Esophagus muscularis mucosa (tissue), 4 donors: ENCODE data around the gene SLC39A6. TPM values are rescaled to one million over a fixed set of nuclear protein-coding genes. Genes with fewer than 3 reads are reported as not detected.
"Not testable (repeated sequence)": the region's sequence is repeated elsewhere in the genome, so short reads cannot be mapped to it uniquely, and the experiment has no call there.

Source experiments
- DNase-seq: peaks from one replicate; pipeline ENCODE4 v3.0.0-alpha.2; 2017; ENCODE audit errors: extremely low spot score
- H3K27ac ChIP-seq, 4 donors: fragments of 200-600 bp; sonication (generic); replicated peaks in 1 of 4; 1 replicate in 3 of 4; 2 replicates in 1 of 4; pipeline ENCODE4 v1.5.1; 2016 to 2019; ENCODE audit warnings: mild to moderate bottlenecking in 1 of 4
- H3K27me3 ChIP-seq, 4 donors: fragments of 200-600 bp; sonication (generic); one replicate each; pipeline versions ENCODE4 v1.5.1 to v1.6.0; 2016 to 2019
- H3K36me3 ChIP-seq, 4 donors: fragments of 200-600 bp; sonication (generic); one replicate each; pipeline ENCODE4 v1.5.1; 2016 to 2019
- H3K4me1 ChIP-seq, 4 donors: fragments of 200-600 bp; sonication (generic); one replicate each; pipeline ENCODE4 v1.5.1; 2016 to 2019
- H3K4me3 ChIP-seq, 4 donors: fragments of 200-600 bp; sonication (generic); 1 replicate in 2 of 4; 2 replicates in 2 of 4; pipeline ENCODE4 v1.5.1; 2016 to 2019; ENCODE audit warnings: mild to moderate bottlenecking in 4 of 4, moderate library complexity in 1 of 4
- H3K9me3 ChIP-seq, 4 donors: fragments of 200-600 bp; sonication (generic); 1 replicate in 3 of 4; 2 replicates in 1 of 4; pipeline ENCODE4 v1.5.1; 2016 to 2019
- EP300 ChIP-seq: sonication (generic); formaldehyde crosslinking; IDR thresholded peaks from one replicate; pipeline ENCODE4 v1.6.1; 2017; ENCODE audit warnings: antibody characterized with exemption
- POLR2A ChIP-seq: fragments of 450-650 bp; IDR thresholded peaks from one replicate; pipeline ENCODE4 v1.6.1; 2017; ENCODE audit warnings: antibody characterized with exemption, moderate library complexity, mild to moderate bottlenecking, low read depth
- POLR2AphosphoS5 ChIP-seq, 2 donors: sonication (generic); formaldehyde crosslinking; IDR thresholded peaks; one replicate each; pipeline ENCODE4 v1.6.1; 2017; ENCODE audit warnings: antibody characterized with exemption in 2 of 2
- WGBS: methylation state at CpG from one replicate; pipeline ENCODE4 v1.1.5; 2018; 5-methylcytosine and 5-hydroxymethylcytosine counted together
- intact Hi-C: fragments of 100-400 bp; cut with DNase I; formaldehyde crosslinking; loops from one replicate; pipeline ENCODE4 v1.15.1; 2023
- total RNA-seq, 4 donors: library from RNA; depleted of rRNA; stranded (reverse); fragments of >200 nt; gene quantifications; one replicate each; pipeline versions ENCODE4 v1.1.0 to v1.2.1, GENCODE V29; 2016
- TF ChIP-seq, protein P1 (sequence below), 3 experiments: fragments of 200-600 bp in 2 of 3; fragments of 450-650 bp in 1 of 3; sonication (generic) in 2 of 3; IDR thresholded peaks; one replicate each; pipeline ENCODE4 v1.5.1; 2017 to 2019; ENCODE audit warnings: antibody characterized with exemption in 3 of 3, mild to moderate bottlenecking in 2 of 3, moderate library complexity in 1 of 3

Gene SLC39A6
- total RNA-seq, 4 donors from 2014 or later: 26.6 to 39.1 (median 33.5) TPM

DNA sequence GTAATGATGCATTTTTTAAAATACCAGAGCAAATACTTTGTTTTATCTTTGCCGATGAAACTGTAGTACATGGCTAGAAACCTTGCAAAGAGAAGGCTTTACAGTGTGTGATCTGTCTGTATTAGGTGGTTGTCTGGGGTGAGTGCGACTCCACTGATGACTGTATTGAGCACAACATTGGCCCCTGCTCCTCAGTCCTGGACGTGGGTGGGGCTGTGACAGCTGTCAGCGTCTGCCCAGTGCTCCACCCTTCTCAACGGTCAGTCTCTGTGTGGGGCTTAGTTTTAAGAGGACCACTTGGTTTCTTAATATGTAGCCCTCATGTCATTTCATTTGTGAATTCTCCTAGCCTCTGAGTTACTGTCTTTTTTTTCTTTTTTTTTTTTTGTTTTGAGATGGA, 40.8 kb upstream of the SLC39A6 start:
- intact Hi-C loops: no loop called here
- H3K36me3 ChIP-seq: peaks cover 45 to 96% (median 87%) of the 10 kb centered on the region in 4 donors

DNA sequence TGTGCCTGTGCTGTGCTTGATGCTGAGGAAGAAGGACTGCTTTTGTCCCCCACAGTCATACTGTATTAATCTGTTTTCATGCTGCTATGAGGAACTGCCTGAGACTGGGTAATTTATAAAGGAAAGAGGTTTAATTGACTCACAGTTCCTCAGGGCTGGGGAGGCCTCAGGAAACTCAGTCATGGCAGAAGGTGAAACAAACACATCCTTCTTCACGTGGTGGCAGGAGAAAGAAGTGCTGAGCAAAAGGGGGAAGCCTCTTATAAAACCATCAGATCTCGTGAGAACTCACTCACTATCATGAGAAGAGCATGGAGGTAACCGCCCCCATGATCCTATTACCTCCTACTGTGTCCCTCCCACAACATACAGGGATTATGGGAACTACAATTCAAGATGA, 39.2 kb upstream of the SLC39A6 start:
- DNase-seq, H3K27me3 ChIP-seq, H3K4me1 ChIP-seq, H3K9me3 ChIP-seq, H3K27ac ChIP-seq, intact Hi-C loops, H3K4me3 ChIP-seq: not testable (repeated sequence)
- 87% methylated on average over 3 of the region's 3 CpGs for WGBS
- peaks cover 33 to 98% (median 83%) of the 10 kb centered on the region in 4 donors for H3K36me3 ChIP-seq

More for the DNA sequence above, 40.8 kb upstream of the SLC39A6 start:
- Histone ChIP-seq H3K27ac (no peak overlapping the region), H3K4me1 (no peaks in the 10 kb centered on the region), H3K4me3 (no peak overlapping the region), H3K27me3 (no peaks in the 10 kb centered on the region), H3K9me3 (no peaks in the 10 kb centered on the region)
- no peak for TF ChIP-seq POLR2A
- TF ChIP-seq, protein P1, sequence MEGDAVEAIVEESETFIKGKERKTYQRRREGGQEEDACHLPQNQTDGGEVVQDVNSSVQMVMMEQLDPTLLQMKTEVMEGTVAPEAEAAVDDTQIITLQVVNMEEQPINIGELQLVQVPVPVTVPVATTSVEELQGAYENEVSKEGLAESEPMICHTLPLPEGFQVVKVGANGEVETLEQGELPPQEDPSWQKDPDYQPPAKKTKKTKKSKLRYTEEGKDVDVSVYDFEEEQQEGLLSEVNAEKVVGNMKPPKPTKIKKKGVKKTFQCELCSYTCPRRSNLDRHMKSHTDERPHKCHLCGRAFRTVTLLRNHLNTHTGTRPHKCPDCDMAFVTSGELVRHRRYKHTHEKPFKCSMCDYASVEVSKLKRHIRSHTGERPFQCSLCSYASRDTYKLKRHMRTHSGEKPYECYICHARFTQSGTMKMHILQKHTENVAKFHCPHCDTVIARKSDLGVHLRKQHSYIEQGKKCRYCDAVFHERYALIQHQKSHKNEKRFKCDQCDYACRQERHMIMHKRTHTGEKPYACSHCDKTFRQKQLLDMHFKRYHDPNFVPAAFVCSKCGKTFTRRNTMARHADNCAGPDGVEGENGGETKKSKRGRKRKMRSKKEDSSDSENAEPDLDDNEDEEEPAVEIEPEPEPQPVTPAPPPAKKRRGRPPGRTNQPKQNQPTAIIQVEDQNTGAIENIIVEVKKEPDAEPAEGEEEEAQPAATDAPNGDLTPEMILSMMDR (IDR thresholded peaks at IDR 0.05): no peak
- no peak for TF ChIP-seq EP300
- no peak for TF ChIP-seq POLR2AphosphoS5 (IDR thresholded peaks at IDR 0.05)
- DNase-seq: no peak
- 76% methylated on average over 5 of the region's 5 CpGs for WGBS

DNA sequence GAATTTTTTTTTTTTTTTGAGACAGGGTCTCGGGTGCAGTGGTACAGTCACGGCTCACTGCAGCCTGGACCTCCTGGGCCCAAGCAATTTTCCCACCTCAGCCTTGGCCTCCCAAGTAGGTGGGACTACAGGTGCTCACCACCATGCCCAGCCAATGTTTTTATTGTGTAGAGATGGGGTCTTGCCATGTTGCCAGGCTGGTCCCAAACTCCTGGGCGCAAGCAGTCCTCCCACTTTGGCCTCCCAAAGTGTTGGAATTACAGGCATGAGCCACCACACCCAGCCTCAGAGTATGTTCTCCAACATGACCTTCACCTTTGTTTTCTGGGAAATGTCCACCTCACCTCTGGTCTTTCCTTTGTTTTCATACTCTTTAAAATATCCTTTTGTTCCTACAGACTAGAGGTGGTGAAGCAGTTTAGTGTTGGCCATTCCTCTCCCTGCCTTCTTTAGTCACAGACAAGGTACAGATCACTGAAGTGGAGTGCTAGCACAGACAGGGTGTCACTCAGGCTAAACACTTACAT, 38.6 kb upstream of the SLC39A6 start:
- H3K27me3 ChIP-seq: no peaks in the 10 kb centered on the region
- TF ChIP-seq, protein P1 (IDR thresholded peaks at IDR 0.05): no peak
- TF ChIP-seq EP300: no peak
- no peak for TF ChIP-seq POLR2A
- TF ChIP-seq POLR2AphosphoS5 (IDR thresholded peaks at IDR 0.05): no peak
- H3K36me3 ChIP-seq: peaks cover 29 to 97% (median 79%) of the 10 kb centered on the region in 4 donors
- H3K9me3 ChIP-seq: no peaks in the 10 kb centered on the region
- no peak overlapping the region for H3K27ac ChIP-seq
- H3K4me1 ChIP-seq: no peaks in the 10 kb centered on the region
- intact Hi-C loops: no loop called here
- WGBS: 100% methylated on average over 3 of the region's 3 CpGs
- DNase-seq: no peak
- H3K4me3 ChIP-seq: no peak overlapping the region

DNA sequence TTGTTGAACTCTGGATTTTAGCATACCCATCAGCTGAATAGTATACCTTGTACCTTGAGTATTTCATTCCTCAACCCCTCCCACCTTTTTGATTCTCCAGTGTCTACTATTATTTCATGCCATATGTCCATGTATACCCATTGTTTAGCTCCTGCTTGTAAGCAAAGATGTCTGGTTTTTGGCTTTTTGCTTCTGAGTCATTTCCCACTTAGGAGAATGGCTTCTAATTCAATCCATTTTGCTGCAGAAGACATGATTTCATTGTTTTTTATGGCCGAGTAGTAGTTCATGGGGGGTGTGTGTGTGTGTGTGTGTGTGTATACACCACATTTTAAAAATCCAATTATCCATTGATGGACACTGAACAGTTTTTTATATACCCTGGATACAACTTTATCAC, 33.8 kb upstream of the SLC39A6 start:
- peaks cover 21 to 96% (median 72%) of the 10 kb centered on the region in 4 donors for H3K36me3 ChIP-seq
- no peaks in the 10 kb centered on the region for H3K27me3 ChIP-seq
- DNase-seq: no peak
- no peak overlapping the region for H3K4me3 ChIP-seq
- intact Hi-C loops: no loop called here
- no peaks in the 10 kb centered on the region for H3K9me3 ChIP-seq
- H3K27ac ChIP-seq: no peak overlapping the region
- TF ChIP-seq POLR2A (no peak), POLR2AphosphoS5 (IDR thresholded peaks at IDR 0.05) (no peak), EP300 (no peak)
- TF ChIP-seq, protein P1 (IDR thresholded peaks at IDR 0.05): no peak
- 90% methylated on average over 1 of the region's 1 CpG for WGBS
- peaks cover 0 to 8% (median 5%) of the 10 kb centered on the region in 4 donors for H3K4me1 ChIP-seq

DNA sequence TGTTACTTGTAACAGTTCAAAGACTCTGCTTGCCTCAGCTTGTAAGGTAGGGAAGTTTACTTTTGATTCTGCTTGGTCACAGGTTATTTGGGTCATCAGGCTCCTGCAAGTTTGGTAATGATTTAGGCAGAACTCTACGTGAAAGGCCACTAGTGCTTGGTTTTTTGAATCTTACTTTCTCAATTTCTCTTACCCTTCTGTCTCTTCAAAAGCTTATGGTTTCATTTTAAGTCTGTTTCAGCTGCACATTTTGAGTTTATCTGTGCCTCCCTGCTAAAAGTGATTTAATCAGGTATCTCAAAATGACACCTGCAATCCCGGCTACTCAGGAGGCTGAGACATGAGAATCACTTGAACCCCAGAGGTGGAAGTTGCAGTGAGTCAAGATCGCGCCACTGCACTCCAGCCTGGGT, 31.8 kb upstream of the SLC39A6 start:
- TF ChIP-seq POLR2AphosphoS5 (IDR thresholded peaks at IDR 0.05) (no peak), POLR2A (no peak), EP300 (no peak)
- TF ChIP-seq, protein P1 (IDR thresholded peaks at IDR 0.05): no peak
- Histone ChIP-seq H3K36me3 (peaks cover 26 to 94% (median 74%) of the 10 kb centered on the region in 4 donors), H3K27ac (no peak overlapping the region), H3K27me3 (no peaks in the 10 kb centered on the region), H3K4me1 (peaks cover 0 to 16% (median 9%) of the 10 kb centered on the region in 4 donors), H3K9me3 (no peaks in the 10 kb centered on the region), H3K4me3 (no peak overlapping the region)
- WGBS: 94% methylated on average over 4 of the region's 4 CpGs
- intact Hi-C loops: no loop called here
- no peak for DNase-seq
